NCI-H69 (cell line): ENCODE data around the gene ARHGAP35.
"Not testable (repeated sequence)": the region's sequence is repeated elsewhere in the genome, so short reads cannot be mapped to it uniquely, and the experiment has no call there.

Experiments used
- DNase-seq: peaks from one replicate; lab custom pipeline; 2025; lab: John Stamatoyannopoulos, UW

The ARHGAP35 gene

GRCh38 chr19:46871173-46871572 is 10.4 kb downstream of the ARHGAP35 start:
- not testable (repeated sequence) for DNase-seq

- DNase-seq, result no peak
Measured at GRCh38 chr19:46872967-46873366, 12.2 kb downstream of the ARHGAP35 start.

- no peak for DNase-seq
Measured at GRCh38 chr19:46875234-46875633, 14.4 kb downstream of the ARHGAP35 start.

- DNase-seq, result no peak
Measured at GRCh38 chr19:46875657-46876056, 14.9 kb downstream of the ARHGAP35 start.

GRCh38 chr19:46878613-46879375 is 18.0 kb downstream of the ARHGAP35 start:
- no peak for DNase-seq

- DNase-seq, result no peak
Measured at GRCh38 chr19:46880431-46880830, 19.6 kb downstream of the ARHGAP35 start.

- DNase-seq, result no peak
Measured at GRCh38 chr19:46881092-46881491, 20.3 kb downstream of the ARHGAP35 start.

- DNase-seq, result no peak
Measured at GRCh38 chr19:46882034-46882433, 21.2 kb downstream of the ARHGAP35 start.

GRCh38 chr19:46882751-46883150 is 22.0 kb downstream of the ARHGAP35 start:
- DNase-seq, result not testable (repeated sequence)

GRCh38 chr19:46885411-46885810 is 24.6 kb downstream of the ARHGAP35 start:
- DNase-seq, result no peak

GRCh38 chr19:46886546-46887239 is 25.9 kb downstream of the ARHGAP35 start:
- DNase-seq, result no peak

GRCh38 chr19:46887240-46887782 is 26.5 kb downstream of the ARHGAP35 start:
- no peak for DNase-seq

GRCh38 chr19:46890423-46891170 is 29.8 kb downstream of the ARHGAP35 start:
- DNase-seq, result peak; percentile 45

- DNase-seq, result no peak
Measured at GRCh38 chr19:46892252-46893179, 31.7 kb downstream of the ARHGAP35 start.

- peak; percentile 66 for DNase-seq
Measured at GRCh38 chr19:46896076-46896794, 35.4 kb downstream of the ARHGAP35 start.

- no peak for DNase-seq
Measured at GRCh38 chr19:46898731-46899130, 37.9 kb downstream of the ARHGAP35 start.

GRCh38 chr19:46900341-46900740 is 39.5 kb downstream of the ARHGAP35 start:
- no peak for DNase-seq

- DNase-seq, result peak; percentile 51
Measured at GRCh38 chr19:46901701-46902401, 41.1 kb downstream of the ARHGAP35 start.

GRCh38 chr19:46902402-46902766 is 41.6 kb downstream of the ARHGAP35 start:
- peak; percentile 30 for DNase-seq

GRCh38 chr19:46903458-46903857 is 42.7 kb downstream of the ARHGAP35 start:
- peak; percentile 30 for DNase-seq
